Epithelial cell of proximal tubule (primary cell): ENCODE results near the gene JMJD1C. TPM values are rescaled to one million over a fixed set of nuclear protein-coding genes. Genes with fewer than 3 reads are reported as not detected.

Experiments
- DNase-seq: peaks from one replicate; pipeline ENCODE4 v3.0.0-alpha.2; 2011; ENCODE audit warnings: low read depth
- H3K4me3 ChIP-seq: 2 replicates; pipeline ENCODE4 v1.5.1; 2011; ENCODE audit warnings: low read depth, mild to moderate bottlenecking, low read length
- CTCF ChIP-seq: conservative IDR thresholded peaks from 2 replicates; pipeline ENCODE4 v1.5.1; 2012; ENCODE audit warnings: low read depth, mild to moderate bottlenecking, low read length
- total RNA-seq: library from RNA; depleted of rRNA; stranded (reverse); fragments of >200 nt; gene quantifications from 2 replicates; pipeline ENCODE4 v1.2.3, GENCODE V29; 2015

JMJD1C gene
- total RNA-seq, 1 donor from 2014 or later, result 56.6 TPM

- no peak for TF ChIP-seq CTCF
- H3K4me3 ChIP-seq, result no peak overlapping the region
- DNase-seq, result no peak
Measured at GRCh38 chr10:63421591-63421990, 44.2 kb downstream of the JMJD1C start.

GRCh38 chr10:63416376-63416775, 49.4 kb downstream of the JMJD1C start:
- H3K4me3 ChIP-seq, result no peak overlapping the region
- no peak for DNase-seq
- TF ChIP-seq CTCF, result no peak

- no peak for TF ChIP-seq CTCF
- no peak overlapping the region for H3K4me3 ChIP-seq
- no peak for DNase-seq
Measured at GRCh38 chr10:63415640-63416244, 50.0 kb downstream of the JMJD1C start.

GRCh38 chr10:63414481-63415260, 51.1 kb downstream of the JMJD1C start:
- no peak for TF ChIP-seq CTCF
- no peak overlapping the region for H3K4me3 ChIP-seq
- DNase-seq, result no peak

DNA sequence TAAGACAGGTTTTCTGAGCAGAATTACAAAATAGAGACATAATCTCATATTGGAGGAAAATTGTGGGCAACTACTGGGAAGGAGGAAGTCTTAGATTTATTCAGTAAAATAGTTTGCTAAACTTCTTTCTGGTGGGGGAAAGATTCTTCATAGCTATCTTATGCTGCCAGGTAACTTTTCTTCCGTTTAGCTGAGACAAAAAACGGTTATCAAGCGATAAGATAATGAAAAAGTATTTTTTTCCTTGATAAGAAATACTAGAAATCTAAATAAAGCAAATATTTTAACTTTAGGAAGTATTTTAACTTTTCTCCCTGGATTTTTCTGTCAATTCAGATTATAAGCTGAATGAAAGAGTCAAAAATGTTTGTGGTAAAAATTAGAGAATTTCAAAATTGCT, 52.3 kb downstream of the JMJD1C start:
- no peak overlapping the region for H3K4me3 ChIP-seq
- no peak for TF ChIP-seq CTCF

DNA sequence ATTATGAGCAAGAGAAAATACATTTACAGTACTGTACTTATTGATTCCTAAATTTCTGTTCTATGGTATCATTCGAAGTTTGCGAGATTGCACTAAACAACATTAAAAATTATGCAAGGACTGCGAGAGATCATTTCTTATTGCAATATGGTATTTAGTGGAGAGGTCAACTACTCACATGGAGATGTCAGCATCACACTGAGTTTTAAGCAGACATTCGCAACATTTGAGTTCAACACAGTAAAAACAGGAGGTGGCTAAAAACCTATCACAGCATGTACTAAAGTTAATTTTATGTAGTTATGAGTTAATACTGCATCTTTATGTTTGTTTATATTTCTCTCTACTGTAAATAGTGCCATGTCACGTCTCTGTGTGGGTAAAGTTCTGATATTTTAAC, 53.5 kb downstream of the JMJD1C start:
- H3K4me3 ChIP-seq, result no peak overlapping the region
- DNase-seq, result no peak
- no peak for TF ChIP-seq CTCF

More for the DNA sequence above, 52.3 kb downstream of the JMJD1C start:
- no peak for DNase-seq
